Measurements from ENCODE around the gene OR8S1.

OR8S1 gene

GRCh38 chr12:48556631-48557030 is 31.2 kb downstream of the OR8S1 start:
- no peak for DNase-seq (ENCODE audit: low spot score)

GRCh38 chr12:48557919-48558318 is 32.5 kb downstream of the OR8S1 start:
- DNase-seq (ENCODE audit: low spot score) = no peak

GRCh38 chr12:48567731-48568130 is 42.3 kb downstream of the OR8S1 start:
- no peak for DNase-seq (ENCODE audit: low spot score)

- no peak for DNase-seq (ENCODE audit: low spot score)
Measured at GRCh38 chr12:48569946-48570345, 44.5 kb downstream of the OR8S1 start, which contains the start of gene LALBA. LALBA (minus strand) TSS chr12:48570046; CDS start chr12:48570020, 26 bp downstream.

- peak; percentile 7 for DNase-seq (ENCODE audit: low spot score)
Measured at GRCh38 chr12:48572326-48572725, 46.9 kb downstream of the OR8S1 start.

All from putamen (tissue), 1 donor.